Osteoblast (primary cell): ENCODE results near the gene YKT6. TPM values are rescaled to one million over a fixed set of nuclear protein-coding genes. Genes with fewer than 3 reads are reported as not detected.

ENCODE experiments used
- DNase-seq: peaks from one replicate; pipeline ENCODE4 v3.0.0; 2011; ENCODE audit warnings: low spot score, mixed read lengths; ENCODE audit not compliant: insufficient read length; ENCODE audit errors: missing footprints
- H2AFZ ChIP-seq: 2 replicates; pipeline ENCODE4 v1.6.0; 2011; ENCODE audit warnings: mild to moderate bottlenecking, low read length
- H3K27ac ChIP-seq: 2 replicates; pipeline ENCODE4 v1.5.1; 2011; ENCODE audit warnings: mild to moderate bottlenecking, low read depth, low read length, moderate library complexity
- H3K27me3 ChIP-seq: 2 replicates; pipeline ENCODE4 v1.6.0; 2012; ENCODE audit warnings: mild to moderate bottlenecking, control low read depth, inconsistent platforms, low read length, moderate library complexity; ENCODE audit not compliant: insufficient read depth
- H3K36me3 ChIP-seq: 2 replicates; pipeline ENCODE4 v1.5.1; 2011; ENCODE audit warnings: mild to moderate bottlenecking, low read length, control low read depth, moderate library complexity; ENCODE audit not compliant: insufficient read depth
- H3K4me1 ChIP-seq: 2 replicates; pipeline ENCODE4 v1.5.1; 2011; ENCODE audit warnings: mild to moderate bottlenecking, low read length, control low read depth, moderate library complexity; ENCODE audit not compliant: insufficient read depth
- H3K4me2 ChIP-seq: 2 replicates; pipeline ENCODE4 v1.6.0; 2011; ENCODE audit warnings: mild to moderate bottlenecking, low read length; ENCODE audit not compliant: insufficient read depth
- H3K4me3 ChIP-seq: fragments of 200-600 bp; sonication (generic); 3 replicates; pipeline ENCODE4 v1.5.1; 2012; ENCODE audit warnings: mild to moderate bottlenecking, low read length, inconsistent platforms; ENCODE audit not compliant: insufficient read depth
- H3K79me2 ChIP-seq: 2 replicates; pipeline ENCODE4 v1.6.0; 2012; ENCODE audit warnings: mild to moderate bottlenecking, low read length, control low read depth, inconsistent platforms; ENCODE audit not compliant: insufficient read depth
- H3K9me3 ChIP-seq: 2 replicates; pipeline ENCODE4 v1.5.1; 2011; ENCODE audit warnings: low read depth, low read length, control low read depth
- H4K20me1 ChIP-seq: 2 replicates; pipeline ENCODE4 v1.6.0; 2012; ENCODE audit warnings: mild to moderate bottlenecking, low read length, control low read depth; ENCODE audit not compliant: insufficient read depth
- total RNA-seq: library from RNA; depleted of rRNA; stranded (reverse); fragments of >200 nt; gene quantifications from 2 replicates; pipeline ENCODE4 v1.2.3, GENCODE V29; 2012
- TF ChIP-seq, protein P1 (sequence below): IDR thresholded peaks from 2 replicates; pipeline ENCODE4 v1.5.1; 2011; ENCODE audit warnings: mild to moderate bottlenecking, low read depth, low read length, moderate library complexity; ENCODE audit errors: extremely low read depth

Gene YKT6
- total RNA-seq, 1 donor, result 90.1 TPM

DNA sequence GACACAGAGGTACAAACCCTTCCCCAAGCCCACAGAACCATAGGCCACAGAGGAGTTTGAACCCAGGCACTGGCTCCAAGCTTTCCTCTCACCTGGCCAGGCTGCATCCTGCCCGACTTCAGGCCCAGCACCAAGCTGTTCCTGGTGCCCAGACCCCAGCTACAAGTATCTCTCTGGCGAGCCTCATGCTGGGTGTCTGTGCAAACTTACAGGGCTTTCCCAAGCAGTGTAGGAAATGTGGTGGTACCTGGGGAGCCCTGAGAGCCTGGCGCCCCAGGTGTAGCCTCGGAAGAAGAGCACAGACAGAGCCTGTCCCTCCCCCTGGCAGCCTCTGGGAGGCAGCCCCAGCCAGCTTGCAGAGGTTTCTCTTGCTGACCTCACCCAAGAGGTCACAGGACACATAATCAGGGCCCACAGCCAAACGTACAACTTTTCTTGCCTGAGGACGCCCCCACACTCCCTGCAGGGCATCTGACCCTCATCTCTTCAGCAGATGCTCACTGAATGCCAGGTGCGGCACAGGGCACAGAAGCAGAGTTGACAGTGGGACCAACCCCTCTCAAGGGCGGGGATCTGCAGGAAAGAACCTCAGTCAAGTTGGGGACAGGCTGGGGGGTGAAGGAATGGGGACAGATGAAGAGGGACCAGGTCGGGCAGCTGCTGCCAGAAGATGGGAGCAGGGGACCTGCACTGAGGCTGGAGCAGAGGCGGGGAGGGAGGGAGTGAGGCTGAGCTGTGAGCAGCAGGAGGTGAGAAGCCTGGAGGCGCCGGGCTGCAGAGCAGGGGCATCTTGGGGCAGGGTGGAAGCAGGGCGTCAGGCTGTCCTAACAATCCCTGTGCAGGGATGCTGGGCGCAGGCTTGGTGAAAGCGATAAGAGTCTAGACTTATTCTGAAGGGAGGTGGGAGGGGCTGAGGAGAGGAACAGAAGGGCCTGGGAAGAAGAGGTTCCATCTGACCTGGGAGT is 43.4 kb upstream of the YKT6 start:
- no peaks in the 10 kb centered on the region for H3K9me3 ChIP-seq
- H3K4me3 ChIP-seq, result no peak overlapping the region
- no peak overlapping the region for H2AFZ ChIP-seq
- H3K27me3 ChIP-seq, result peaks cover 3% of the 10 kb centered on the region
- no peak overlapping the region for H3K27ac ChIP-seq
- no peaks in the 10 kb centered on the region for H3K79me2 ChIP-seq
- TF ChIP-seq, protein P1, sequence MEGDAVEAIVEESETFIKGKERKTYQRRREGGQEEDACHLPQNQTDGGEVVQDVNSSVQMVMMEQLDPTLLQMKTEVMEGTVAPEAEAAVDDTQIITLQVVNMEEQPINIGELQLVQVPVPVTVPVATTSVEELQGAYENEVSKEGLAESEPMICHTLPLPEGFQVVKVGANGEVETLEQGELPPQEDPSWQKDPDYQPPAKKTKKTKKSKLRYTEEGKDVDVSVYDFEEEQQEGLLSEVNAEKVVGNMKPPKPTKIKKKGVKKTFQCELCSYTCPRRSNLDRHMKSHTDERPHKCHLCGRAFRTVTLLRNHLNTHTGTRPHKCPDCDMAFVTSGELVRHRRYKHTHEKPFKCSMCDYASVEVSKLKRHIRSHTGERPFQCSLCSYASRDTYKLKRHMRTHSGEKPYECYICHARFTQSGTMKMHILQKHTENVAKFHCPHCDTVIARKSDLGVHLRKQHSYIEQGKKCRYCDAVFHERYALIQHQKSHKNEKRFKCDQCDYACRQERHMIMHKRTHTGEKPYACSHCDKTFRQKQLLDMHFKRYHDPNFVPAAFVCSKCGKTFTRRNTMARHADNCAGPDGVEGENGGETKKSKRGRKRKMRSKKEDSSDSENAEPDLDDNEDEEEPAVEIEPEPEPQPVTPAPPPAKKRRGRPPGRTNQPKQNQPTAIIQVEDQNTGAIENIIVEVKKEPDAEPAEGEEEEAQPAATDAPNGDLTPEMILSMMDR, result no peak
- H3K4me2 ChIP-seq, result no peak overlapping the region
- peaks cover 2% of the 10 kb centered on the region for H3K4me1 ChIP-seq
- H4K20me1 ChIP-seq, result no peaks in the 10 kb centered on the region
- H3K36me3 ChIP-seq, result no peaks in the 10 kb centered on the region
- DNase-seq, result peak; percentile 73

GRCh38 chr7:44158096-44158872 is 42.5 kb upstream of the YKT6 start:
- Histone ChIP-seq H4K20me1 (no peaks in the 10 kb centered on the region), H3K27ac (no peak overlapping the region), H3K27me3 (peaks cover 3% of the 10 kb centered on the region), H3K36me3 (no peaks in the 10 kb centered on the region), H2AFZ (no peak overlapping the region), H3K4me2 (no peak overlapping the region), H3K9me3 (no peaks in the 10 kb centered on the region), H3K4me3 (no peak overlapping the region), H3K79me2 (no peaks in the 10 kb centered on the region), H3K4me1 (peaks cover 11% of the 10 kb centered on the region)
- DNase-seq, result peak; percentile 65
- TF ChIP-seq, protein P1, result no peak

- TF ChIP-seq, protein P1, result no peak
- H3K4me1 ChIP-seq, result peaks cover 18% of the 10 kb centered on the region
- no peaks in the 10 kb centered on the region for H3K36me3 ChIP-seq
- no peak overlapping the region for H3K4me3 ChIP-seq
- DNase-seq, result peak; percentile 65
- no peak overlapping the region for H3K4me2 ChIP-seq
- no peak overlapping the region for H3K27ac ChIP-seq
- no peaks in the 10 kb centered on the region for H4K20me1 ChIP-seq
- H3K27me3 ChIP-seq, result peaks cover 3% of the 10 kb centered on the region
- H3K79me2 ChIP-seq, result no peaks in the 10 kb centered on the region
- H3K9me3 ChIP-seq, result no peaks in the 10 kb centered on the region
- H2AFZ ChIP-seq, result no peak overlapping the region
Observed at GRCh38 chr7:44158873-44159631, 41.7 kb upstream of the YKT6 start.
